ENCODE measurements around the gene PLEKHH2. TPM values are rescaled to one million over a fixed set of nuclear protein-coding genes. Genes with fewer than 3 reads are reported as not detected.

Gene PLEKHH2
- total and polyA plus RNA-seq, 7 donors: 0.69 to 83.1 (median 35.3) TPM

DNA sequence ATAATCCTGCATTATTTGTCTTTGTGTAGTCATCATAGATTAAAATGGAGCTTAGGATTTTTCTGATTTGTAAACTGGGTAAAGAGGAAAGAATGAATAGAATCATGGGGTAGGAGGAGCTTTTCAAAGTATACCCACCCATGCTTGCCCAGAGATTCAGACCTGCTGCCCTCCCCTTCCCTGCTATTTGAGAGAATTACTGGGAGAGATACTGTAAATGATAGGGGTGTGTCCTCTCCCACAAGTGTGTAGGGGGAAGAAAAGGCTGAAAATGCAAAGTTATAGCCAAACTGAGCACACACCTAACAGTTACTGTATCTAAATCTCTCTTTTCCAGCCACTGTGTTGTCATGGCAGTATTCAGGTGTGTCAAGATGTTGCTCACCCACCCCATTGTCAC is 115.2 kb downstream of the PLEKHH2 start:
- no peak overlapping the region for H3K4me3 ChIP-seq

DNA sequence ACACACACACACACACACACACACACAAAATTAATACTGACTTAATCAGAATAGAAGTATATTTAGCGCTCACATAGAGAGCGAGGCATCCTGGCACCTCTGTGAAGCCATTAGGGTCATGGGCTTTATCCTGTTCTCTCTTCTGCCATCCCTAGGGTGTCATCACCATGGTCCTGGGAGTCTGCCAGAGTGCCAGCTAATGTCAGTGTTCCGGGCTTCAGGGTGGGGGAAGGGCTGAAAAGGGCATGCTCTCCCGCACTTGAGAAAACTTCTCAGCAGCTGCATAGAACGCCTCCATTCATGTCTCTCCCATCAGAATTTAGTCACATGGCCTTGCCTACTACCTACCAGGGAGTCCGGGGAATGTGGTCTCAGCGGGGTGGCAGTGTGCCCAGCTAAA is 117.1 kb downstream of the PLEKHH2 start:
- no peak overlapping the region for H3K27ac ChIP-seq
- no peak for TF ChIP-seq POLR2A (IDR thresholded peaks at IDR 0.05)
- TF ChIP-seq EP300 (IDR thresholded peaks at IDR 0.05): no peak
- TF ChIP-seq POLR2AphosphoS5 (IDR thresholded peaks at IDR 0.05): no peak
- TF ChIP-seq CTCF (IDR thresholded peaks at IDR 0.05): no peak
- peaks cover 0 to 16% (median 2%) of the 10 kb centered on the region in 4 donors for H3K4me1 ChIP-seq
- peaks cover 0 to 4% (median 0%) of the 10 kb centered on the region in 4 donors for H3K36me3 ChIP-seq
- H3K27me3 ChIP-seq: no peaks in the 10 kb centered on the region
- 91 to 93% methylated on average over 7 of the region's 7 CpGs for WGBS, 2 donors
- intact Hi-C loops (cut with DNase I): no loop called here
- no peaks in the 10 kb centered on the region for H3K9me3 ChIP-seq
- H3K4me3 ChIP-seq: no peak overlapping the region
- no peak for DNase-seq

More for the DNA sequence above, 115.2 kb downstream of the PLEKHH2 start:
- Histone ChIP-seq H3K27ac (no peak overlapping the region), H3K27me3 (no peaks in the 10 kb centered on the region), H3K4me1 (peaks cover 0 to 10% (median 0%) of the 10 kb centered on the region in 4 donors), H3K36me3 (peaks cover 0 to 4% (median 0%) of the 10 kb centered on the region in 4 donors), H3K9me3 (no peaks in the 10 kb centered on the region)
- no peak for TF ChIP-seq CTCF (IDR thresholded peaks at IDR 0.05)
- no peak for DNase-seq
- intact Hi-C loops (cut with DNase I): no loop called here

DNA sequence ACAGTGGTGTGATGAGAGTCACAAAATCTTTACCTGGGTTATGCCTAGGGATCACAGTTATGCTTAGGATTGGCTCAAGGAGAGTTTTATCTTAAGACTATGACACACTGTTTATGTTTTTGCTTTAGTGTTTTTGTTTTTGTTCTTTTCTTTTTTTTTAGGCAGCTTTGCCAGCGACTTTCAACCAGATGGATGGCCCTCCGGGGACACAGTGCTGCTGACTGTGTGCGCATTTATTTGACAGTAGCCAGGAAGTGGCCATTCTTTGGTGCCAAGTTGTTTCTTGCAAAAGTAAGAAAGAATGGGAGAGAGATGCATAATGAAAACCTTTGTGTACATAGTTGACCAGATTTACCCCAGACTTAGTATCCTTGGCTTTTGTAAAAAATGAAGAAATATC is 121.7 kb downstream of the PLEKHH2 start:
- intact Hi-C loops (cut with DNase I): no loop called here
- WGBS, 2 donors: 82 to 83% methylated on average over 3 of the region's 3 CpGs
- no peak for DNase-seq
- TF ChIP-seq CTCF (IDR thresholded peaks at IDR 0.05) (no peak), POLR2A (IDR thresholded peaks at IDR 0.05) (no peak), EP300 (IDR thresholded peaks at IDR 0.05) (no peak), POLR2AphosphoS5 (IDR thresholded peaks at IDR 0.05) (peak in 1 of 4 donors; percentile 23)
- H3K4me1 ChIP-seq: peaks cover 0 to 16% (median 3%) of the 10 kb centered on the region in 4 donors
- H3K36me3 ChIP-seq: peaks cover 0 to 12% (median 0%) of the 10 kb centered on the region in 4 donors
- H3K4me3 ChIP-seq: no peak overlapping the region
- no peaks in the 10 kb centered on the region for H3K9me3 ChIP-seq
- peak overlapping the region in 2 of 4 donors; percentile 22 to 43 for H3K27ac ChIP-seq
- H3K27me3 ChIP-seq: no peaks in the 10 kb centered on the region

- no peak for DNase-seq
- intact Hi-C loops (cut with DNase I): no loop called here
- H3K27me3 ChIP-seq: no peaks in the 10 kb centered on the region
- H3K4me1 ChIP-seq: peaks cover 0 to 16% (median 3%) of the 10 kb centered on the region in 4 donors
- no peak overlapping the region for H3K4me3 ChIP-seq
- peaks cover 0 to 13% (median 0%) of the 10 kb centered on the region in 4 donors for H3K36me3 ChIP-seq
- TF ChIP-seq EP300 (IDR thresholded peaks at IDR 0.05) (no peak), CTCF (IDR thresholded peaks at IDR 0.05) (no peak), POLR2A (IDR thresholded peaks at IDR 0.05) (no peak), POLR2AphosphoS5 (IDR thresholded peaks at IDR 0.05) (no peak)
- peak overlapping the region in 2 of 4 donors; percentile 22 to 43 for H3K27ac ChIP-seq
- no peaks in the 10 kb centered on the region for H3K9me3 ChIP-seq
Observed at GRCh38 chr2:43759195-43759594, 122.1 kb downstream of the PLEKHH2 start.

DNA sequence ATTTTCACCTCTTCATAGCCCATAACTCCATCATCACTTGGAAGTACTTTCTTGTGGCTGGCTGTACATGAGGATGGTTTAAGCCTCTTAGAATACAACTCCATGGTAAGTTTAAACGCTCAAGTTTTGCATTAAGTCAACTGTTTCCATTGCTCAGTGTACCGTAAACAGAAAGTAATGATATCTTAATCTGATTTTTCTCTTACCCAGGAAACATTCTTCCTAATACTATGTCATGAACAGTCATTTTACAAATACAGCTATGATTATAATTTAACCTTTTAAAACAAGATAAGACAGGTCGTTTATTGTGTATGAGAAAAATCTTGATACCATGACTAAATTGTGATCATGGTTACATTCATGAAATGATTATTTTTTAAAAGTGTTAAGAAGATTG is 125.2 kb downstream of the PLEKHH2 start:
- DNase-seq: no peak
- Histone ChIP-seq H3K9me3 (no peaks in the 10 kb centered on the region), H3K27me3 (no peaks in the 10 kb centered on the region), H3K4me3 (no peak overlapping the region), H3K27ac (no peak overlapping the region), H3K4me1 (peaks cover 0 to 16% (median 3%) of the 10 kb centered on the region in 4 donors), H3K36me3 (peaks cover 0 to 38% (median 3%) of the 10 kb centered on the region in 4 donors)
- 62 to 79% methylated on average over 3 of the region's 3 CpGs for WGBS, 2 donors
- intact Hi-C loops (cut with DNase I): no loop called here
- TF ChIP-seq EP300 (IDR thresholded peaks at IDR 0.05) (no peak), CTCF (IDR thresholded peaks at IDR 0.05) (no peak), POLR2AphosphoS5 (IDR thresholded peaks at IDR 0.05) (no peak), POLR2A (IDR thresholded peaks at IDR 0.05) (no peak)
